Articular chondrocyte of knee joint (primary cell): ENCODE measurements around the gene PCDHGA5. TPM values are rescaled to one million over a fixed set of nuclear protein-coding genes. Genes with fewer than 3 reads are reported as not detected.

ENCODE experiments used
- total RNA-seq: library from RNA; depleted of rRNA; stranded (reverse); fragments of >200 nt; gene quantifications from 2 replicates; pipeline ENCODE4 v1.2.3, GENCODE V29; 2012

Gene PCDHGA5
- total RNA-seq = 5.6 and 6.5 TPM in 2 replicates

GRCh38 chr5:141363952-141364660 is at the start of gene PCDHGA5:
Gene PCDHGA5, plus strand, starts transcription at chr5:141364162. Its CDS starts 169 bp downstream, at chr5:141364331.

GRCh38 chr5:141320225-141321169 is 43.5 kb upstream of the PCDHGA5 start, which contains the start of gene TAF7:
Gene TAF7, minus strand, starts transcription at chr5:141320784. Its CDS starts 740 bp downstream, at chr5:141320044.

DNA sequence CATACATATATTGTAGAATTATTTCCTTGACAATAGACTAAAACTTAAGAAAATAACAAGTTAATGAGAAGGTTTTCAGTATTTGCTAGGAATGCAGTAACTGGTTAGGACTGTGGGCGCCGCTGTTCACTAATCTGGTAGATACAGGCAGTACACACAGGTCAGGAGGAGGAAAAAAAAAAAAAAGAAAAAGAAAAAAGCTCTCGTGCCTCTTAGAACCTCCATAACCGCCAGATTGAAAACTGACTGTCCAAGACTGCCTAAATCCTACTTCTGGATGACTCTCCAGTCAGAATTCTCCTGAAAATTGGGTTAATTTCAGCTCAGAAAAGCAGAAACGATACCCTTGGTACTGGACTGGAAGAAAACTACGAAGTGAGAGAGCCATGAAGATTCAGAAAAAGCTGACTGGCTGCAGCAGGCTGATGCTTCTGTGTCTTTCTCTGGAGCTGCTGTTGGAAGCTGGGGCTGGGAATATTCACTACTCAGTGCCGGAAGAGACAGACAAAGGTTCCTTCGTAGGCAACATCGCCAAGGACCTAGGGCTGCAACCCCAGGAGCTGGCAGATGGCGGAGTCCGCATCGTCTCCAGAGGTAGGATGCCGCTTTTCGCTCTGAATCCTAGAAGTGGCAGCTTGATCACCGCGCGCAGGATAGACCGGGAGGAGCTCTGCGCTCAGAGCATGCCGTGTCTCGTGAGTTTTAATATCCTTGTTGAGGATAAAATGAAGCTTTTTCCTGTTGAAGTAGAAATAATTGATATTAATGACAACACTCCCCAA is 33.5 kb upstream of the PCDHGA5 start, which contains the start of gene PCDHGA1:
Gene PCDHGA1 (plus strand): TSS at position 216 of the 782 bp plus-strand sequence.

DNA sequence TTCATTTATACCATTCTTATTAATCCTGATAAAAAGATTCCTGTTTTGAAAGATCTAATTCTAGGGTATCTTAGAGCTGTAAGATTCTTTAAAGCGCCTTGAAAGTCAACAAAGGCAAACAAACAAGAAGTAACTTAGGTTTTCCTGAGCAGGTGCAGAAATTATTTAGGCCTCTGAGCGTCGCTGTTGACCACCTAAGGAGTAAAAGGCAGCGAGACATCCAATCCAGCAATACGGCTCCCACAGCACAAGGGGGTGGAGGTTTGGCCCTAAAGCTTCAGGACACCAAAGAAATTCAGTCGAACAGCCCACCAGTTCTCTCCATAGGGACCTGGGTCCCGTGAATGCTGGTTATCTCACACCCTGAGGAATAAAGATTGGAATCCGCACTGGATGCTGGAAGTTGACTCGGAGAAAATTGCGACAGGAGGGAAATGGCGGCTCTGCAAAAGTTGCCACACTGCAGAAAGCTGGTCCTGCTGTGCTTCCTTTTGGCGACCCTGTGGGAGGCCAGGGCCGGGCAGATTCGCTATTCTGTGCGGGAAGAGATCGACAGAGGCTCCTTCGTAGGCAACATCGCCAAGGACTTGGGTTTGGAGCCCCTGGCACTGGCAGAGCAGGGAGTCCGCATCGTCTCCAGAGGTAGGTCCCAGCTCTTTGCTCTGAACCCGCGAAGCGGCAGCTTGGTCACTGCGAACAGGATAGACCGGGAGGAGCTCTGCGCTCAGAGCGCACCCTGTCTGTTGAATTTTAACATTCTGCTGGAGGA is 25.2 kb upstream of the PCDHGA5 start, which contains the start of gene PCDHGA2:
Gene PCDHGA2 (plus strand): TSS at position 223 of the 769 bp plus-strand sequence.

GRCh38 chr5:141343242-141343952 is 20.6 kb upstream of the PCDHGA5 start, which contains the start of gene PCDHGA3:
Gene PCDHGA3, plus strand, starts transcription at chr5:141343829. Its CDS starts 205 bp downstream, at chr5:141344034.

GRCh38 chr5:141349917-141350619 is 13.9 kb upstream of the PCDHGA5 start, which contains the start of gene PCDHGB1:
Gene PCDHGB1, plus strand, starts transcription at chr5:141350099. Its CDS starts 162 bp downstream, at chr5:141350261.

DNA sequence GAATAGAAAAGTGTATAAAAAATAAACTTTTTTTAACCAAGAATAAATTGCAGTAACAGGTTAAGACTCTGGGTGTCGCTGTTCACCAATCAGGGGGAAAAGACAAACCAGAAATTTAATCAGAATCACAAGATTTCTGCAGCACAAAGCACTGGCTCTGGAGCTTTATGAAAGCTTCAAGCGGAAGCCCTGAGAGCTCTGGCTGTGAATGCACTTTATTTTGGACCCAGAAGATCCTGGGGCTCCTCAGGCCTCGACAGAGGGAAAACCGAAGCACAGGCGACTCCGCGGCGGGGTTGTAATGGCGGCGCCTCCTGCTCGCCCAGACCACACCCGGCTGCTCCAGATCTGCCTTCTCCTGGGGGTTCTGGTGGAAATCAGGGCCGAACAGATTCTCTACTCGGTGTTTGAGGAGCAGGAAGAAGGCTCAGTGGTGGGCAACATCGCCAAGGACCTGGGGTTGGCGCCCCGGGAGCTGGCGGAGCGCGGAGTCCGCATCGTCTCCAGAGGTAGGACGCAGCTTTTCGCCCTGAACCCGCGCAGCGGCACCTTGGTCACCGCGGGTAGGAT is 9.0 kb upstream of the PCDHGA5 start, which contains the start of gene PCDHGA4:
Gene PCDHGA4 (plus strand): TSS at position 122 of the 570 bp plus-strand sequence. CDS start 87 bp downstream, at position 209.

DNA sequence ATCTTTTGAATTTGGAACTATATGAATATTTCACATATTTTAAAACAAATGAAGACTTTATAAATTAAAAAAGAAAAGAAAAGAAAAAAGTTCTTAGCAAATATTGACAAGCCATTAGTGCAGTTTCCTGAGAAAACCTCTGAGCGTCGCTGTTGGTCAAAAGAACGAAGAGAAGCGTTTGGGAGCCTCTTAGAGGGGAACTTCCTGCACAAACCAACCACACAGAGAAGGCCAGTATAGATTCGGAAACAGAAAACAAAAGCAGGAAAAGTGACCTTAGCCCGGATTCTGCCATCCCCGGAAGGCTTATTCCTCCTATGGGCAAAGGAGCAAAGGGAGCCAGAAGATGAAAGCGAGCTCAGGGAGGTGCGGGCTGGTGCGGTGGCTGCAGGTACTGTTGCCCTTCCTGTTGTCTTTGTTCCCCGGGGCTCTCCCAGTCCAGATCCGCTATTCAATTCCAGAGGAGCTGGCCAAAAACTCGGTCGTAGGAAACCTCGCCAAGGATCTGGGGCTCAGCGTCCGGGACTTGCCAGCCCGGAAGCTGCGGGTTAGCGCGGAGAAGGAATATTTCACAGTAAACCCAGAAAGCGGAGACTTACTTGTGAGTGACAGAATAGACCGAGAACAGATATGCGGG is 4.1 kb upstream of the PCDHGA5 start, which contains the start of gene PCDHGB2:
Gene PCDHGB2 (plus strand): TSS at position 205 of the 637 bp plus-strand sequence. CDS start 142 bp downstream, at position 347.

GRCh38 chr5:141369994-141370848 is 6.3 kb downstream of the PCDHGA5 start, which contains the start of gene PCDHGB3:
Gene PCDHGB3, plus strand, starts transcription at chr5:141370242. Its CDS starts 153 bp downstream, at chr5:141370395.

GRCh38 chr5:141373673-141374317 is 9.8 kb downstream of the PCDHGA5 start, which contains the start of gene PCDHGA6:
Gene PCDHGA6, plus strand, starts transcription at chr5:141373891. Its CDS starts 193 bp downstream, at chr5:141374084.

DNA sequence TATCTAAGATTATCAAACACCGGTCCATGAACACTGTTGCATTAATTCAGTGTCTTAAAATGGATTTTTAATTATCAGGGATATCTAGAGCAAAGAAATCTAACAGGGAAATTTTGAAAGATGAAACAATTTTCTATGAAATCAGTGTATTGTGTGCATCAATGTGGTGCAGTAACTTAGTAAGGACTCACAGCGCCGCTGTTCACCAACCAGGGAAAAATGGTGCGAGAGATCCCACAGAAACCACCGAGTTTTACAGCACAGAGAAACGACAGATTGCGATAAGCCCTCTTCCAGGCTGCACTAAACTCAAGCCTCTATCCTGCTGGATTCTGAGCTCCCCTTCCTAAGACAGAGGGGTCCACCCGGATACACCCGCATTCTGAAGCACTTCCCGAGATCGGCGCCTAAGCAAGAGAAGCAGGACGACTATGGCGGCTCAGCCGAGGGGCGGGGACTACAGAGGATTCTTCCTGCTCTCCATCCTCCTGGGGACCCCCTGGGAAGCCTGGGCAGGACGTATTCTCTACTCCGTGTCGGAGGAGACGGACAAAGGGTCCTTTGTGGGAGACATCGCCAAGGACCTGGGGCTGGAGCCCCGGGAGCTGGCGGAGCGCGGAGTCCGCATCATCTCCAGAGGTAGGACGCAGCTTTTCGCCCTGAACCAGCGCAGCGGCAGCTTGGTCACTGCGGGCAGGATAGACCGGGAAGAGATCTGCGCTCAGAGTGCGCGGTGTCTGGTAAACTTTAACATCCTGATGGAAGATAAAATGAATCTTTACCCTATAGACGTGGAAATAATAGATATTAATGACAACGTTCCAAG is 18.7 kb downstream of the PCDHGA5 start, which contains the start of gene PCDHGA7:
Gene PCDHGA7 (plus strand): TSS at position 274 of the 826 bp plus-strand sequence. CDS start 158 bp downstream, at position 432.

DNA sequence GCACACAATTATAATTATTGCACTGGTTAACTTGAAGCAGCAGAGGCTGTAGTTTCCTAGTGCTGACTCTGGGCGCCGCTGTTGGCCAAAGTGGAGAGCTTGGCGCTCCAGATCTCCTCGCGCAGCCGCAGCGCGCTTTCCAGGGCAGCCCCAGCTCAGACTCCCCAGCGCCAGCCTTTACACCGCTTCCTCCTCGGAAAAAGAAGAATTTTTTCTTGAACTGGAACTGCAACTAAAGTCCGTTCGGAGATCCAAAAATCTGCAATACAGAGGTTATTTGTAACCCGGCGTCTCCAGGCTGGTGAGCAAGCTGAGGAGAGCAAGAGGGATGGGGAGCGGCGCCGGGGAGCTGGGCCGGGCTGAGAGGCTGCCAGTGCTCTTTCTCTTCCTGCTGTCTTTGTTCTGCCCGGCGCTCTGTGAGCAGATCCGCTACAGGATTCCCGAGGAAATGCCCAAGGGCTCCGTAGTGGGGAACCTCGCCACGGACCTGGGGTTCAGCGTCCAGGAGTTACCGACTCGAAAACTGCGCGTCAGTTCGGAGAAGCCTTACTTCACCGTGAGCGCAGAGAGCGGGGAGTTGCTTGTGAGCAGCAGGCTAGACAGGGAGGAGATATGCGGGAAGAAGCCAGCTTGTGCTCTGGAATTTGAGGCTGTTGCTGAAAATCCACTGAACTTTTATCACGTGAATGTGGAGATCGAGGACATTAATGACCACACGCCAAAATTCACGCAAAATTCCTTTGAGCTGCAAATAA is 23.8 kb downstream of the PCDHGA5 start, which contains the start of gene PCDHGB4:
Gene PCDHGB4 (plus strand): TSS at position 142 of the 755 bp plus-strand sequence. CDS start 187 bp downstream, at position 329.

GRCh38 chr5:141392429-141393198 is 28.7 kb downstream of the PCDHGA5 start, which contains the start of gene PCDHGA8:
Gene PCDHGA8, plus strand, starts transcription at chr5:141392633. Its CDS starts 181 bp downstream, at chr5:141392814.

